ENCODE measurements around the gene SLC1A7. TPM values are rescaled to one million over a fixed set of nuclear protein-coding genes. Genes with fewer than 3 reads are reported as not detected.

Gene SLC1A7
- total RNA-seq, 1 experiment from 2014 or later = not detected

GRCh38 chr1:53075206-53075605 lies 67.2 kb downstream of the SLC1A7 start:
- ChIA-PET CTCF (no interaction called here), POLR2A (no interaction called here), RAD21 (ENCODE audit: low non-redundant PET in 1 of 2, low total read pairs in 2 of 2, uncharacterized antibody in 2 of 2, unreplicated experiment in 2 of 2) (no interaction called here)
- DNase-seq (ENCODE audit: low read depth, low spot score) (no peak), ATAC-seq (no peak)
- Histone ChIP-seq H3K79me2 (ENCODE audit: insufficient read depth, low read length) (no peaks in the 10 kb centered on the region), H4K20me1 (ENCODE audit: insufficient read depth) (no peaks in the 10 kb centered on the region), H2AFZ (ENCODE audit: low read depth, low read length, poor library complexity, severe bottlenecking) (no peak overlapping the region), H3K4me1 (ENCODE audit: control insufficient read depth in 1 of 2, insufficient read depth in 2 of 2, low read length in 2 of 2) (no peaks in the 10 kb centered on the region), H3K27me3 (ENCODE audit: insufficient read depth, low read length) (no peaks in the 10 kb centered on the region), H3K4me2 (ENCODE audit: low read length) (no peak overlapping the region), H3K4me3 (replicated peaks in 1 of 2; ENCODE audit: low read depth in 1 of 2, low read length in 2 of 2) (no peak overlapping the region), H3K36me3 (ENCODE audit: control insufficient read depth in 1 of 2, insufficient read depth in 2 of 2, low read length in 2 of 2) (no peaks in the 10 kb centered on the region), H3K9me2 (ENCODE audit: insufficient read depth) (no peaks in the 10 kb centered on the region), H3K9ac (ENCODE audit: low read length) (no peak overlapping the region), H3K27ac (ENCODE audit: low read depth, low read length) (no peak overlapping the region), H3K9me3 (ENCODE audit: control insufficient read depth in 1 of 2, insufficient read depth in 1 of 2, low read depth in 1 of 2, low read length in 2 of 2) (no peaks in the 10 kb centered on the region)
- no TSS peak for BruUV-seq (replicated peaks)
- intact Hi-C loops (cut with micrococcal nuclease) = no loop called here
- TF ChIP-seq YY1 (IDR thresholded peaks at IDR 0.05; ENCODE audit: extremely low read depth, insufficient replicate concordance, low read depth, low read length) (no peak), REST (IDR thresholded peaks at IDR 0.05; ENCODE audit: low read depth) (no peak)

GRCh38 chr1:53074313-53075154 lies 67.9 kb downstream of the SLC1A7 start:
- POLR2A ChIA-PET = no interaction called here

More at GRCh38 chr1:53074313-53075154, 67.9 kb downstream of the SLC1A7 start:
- no peak overlapping the region for H3K9ac ChIP-seq (ENCODE audit: low read length)
- H3K36me3 ChIP-seq (ENCODE audit: control insufficient read depth in 1 of 2, insufficient read depth in 2 of 2, low read length in 2 of 2) = no peaks in the 10 kb centered on the region
- ChIA-PET RAD21 (ENCODE audit: low non-redundant PET in 1 of 2, low total read pairs in 2 of 2, uncharacterized antibody in 2 of 2, unreplicated experiment in 2 of 2) (no interaction called here), CTCF (no interaction called here)
- no peaks in the 10 kb centered on the region for H3K9me2 ChIP-seq (ENCODE audit: insufficient read depth)
- no peak for DNase-seq (ENCODE audit: low read depth, low spot score)
- no TSS peak for BruUV-seq (replicated peaks)
- no peak overlapping the region for H3K27ac ChIP-seq (ENCODE audit: low read depth, low read length)
- no peak for ATAC-seq
- H3K9me3 ChIP-seq (ENCODE audit: control insufficient read depth in 1 of 2, insufficient read depth in 1 of 2, low read depth in 1 of 2, low read length in 2 of 2) = no peaks in the 10 kb centered on the region
- no peak overlapping the region for H3K4me2 ChIP-seq (ENCODE audit: low read length)
- no peaks in the 10 kb centered on the region for H4K20me1 ChIP-seq (ENCODE audit: insufficient read depth)
- H3K79me2 ChIP-seq (ENCODE audit: insufficient read depth, low read length) = no peaks in the 10 kb centered on the region
- H3K27me3 ChIP-seq (ENCODE audit: insufficient read depth, low read length) = no peaks in the 10 kb centered on the region
- no peak overlapping the region for H3K4me3 ChIP-seq (replicated peaks in 1 of 2; ENCODE audit: low read depth in 1 of 2, low read length in 2 of 2)
- no peak for TF ChIP-seq ZNF274 (IDR thresholded peaks at IDR 0.05; ENCODE audit: low read depth, low read length)
- TF ChIP-seq YY1 (IDR thresholded peaks at IDR 0.05; ENCODE audit: extremely low read depth, insufficient replicate concordance, low read depth, low read length) = no peak
- no peak for TF ChIP-seq ZFX (IDR thresholded peaks at IDR 0.05)
- TF ChIP-seq REST (IDR thresholded peaks at IDR 0.05; ENCODE audit: low read depth) = no peak
- intact Hi-C loops (cut with micrococcal nuclease) = no loop called here
- no peaks in the 10 kb centered on the region for H3K4me1 ChIP-seq (ENCODE audit: control insufficient read depth in 1 of 2, insufficient read depth in 2 of 2, low read length in 2 of 2)
- H2AFZ ChIP-seq (ENCODE audit: low read depth, low read length, poor library complexity, severe bottlenecking) = no peak overlapping the region

Data from HCT116 (cell line).